K562 (cell line): ENCODE results near the gene TTC33. TPM values are rescaled to one million over a fixed set of nuclear protein-coding genes. Genes with fewer than 3 reads are reported as not detected.

Source experiments
- ATAC-seq: fragments of 200-7000 bp; cut with Tn5 transposase; 3 replicates; pipeline ENCODE4 v1.9.1; 2020; ENCODE audit warnings: moderate library complexity
- BruUV-seq: library from RNA; stranded (reverse); fragments of 400-500 nt; replicated peaks from 2 replicates; lab custom pipeline; 2021; lab: Mats Ljungman, UMichigan
- CTCF ChIA-PET: fragments of 300-600 bp; formaldehyde crosslinking; extraction: SDS; loops from one replicate; lab custom pipeline; 2021; ENCODE audit warnings: low intra/inter-chr PET ratio; lab: Yijun Ruan, JAX
- POLR2A ChIA-PET: fragments of 300-600, 350-650 bp; sonication (Branson Sonifier 250); formaldehyde crosslinking; extraction: SDS; loops from one replicate; lab custom pipeline; 2021; ENCODE audit warnings: antibody characterized with exemption, inconsistent platforms; lab: Yijun Ruan, JAX
- DNase-seq, 4 experiments: peaks; one replicate each; pipeline versions ENCODE4 v3.0.0 to v3.0.0-alpha.2; 2011 to 2018; ENCODE audit warnings: low spot score in 3 of 4, mixed read lengths in 3 of 4; ENCODE audit errors: extremely low read depth in 1 of 4
- FAIRE-seq: peaks from 2 replicates; lab custom pipeline; 2011; peaks lifted over from hg19 to GRCh38; lab: Jason Lieb, UNC
- H2AFZ ChIP-seq: 2 replicates; pipeline ENCODE4 v1.6.0; 2011; ENCODE audit warnings: low read depth, low read length, control low read depth, inconsistent platforms
- H3K27ac ChIP-seq: fragments of 200-600 bp; 3 replicates; pipeline ENCODE4 v1.8.0; 2011; ENCODE audit warnings: low read depth, mild to moderate bottlenecking, control low read depth, inconsistent platforms, low read length, moderate library complexity, mixed read lengths; ENCODE audit errors: extremely low read depth
- H3K27me3 ChIP-seq, 2 experiments: fragments of 300-600 bp in 1 of 2; 2 replicates in 1 of 2; 3 replicates in 1 of 2; pipeline versions ENCODE4 v1.6.0 to v1.8.0; 2011; ENCODE audit warnings: inconsistent platforms in 2 of 2, low read length in 2 of 2, mild to moderate bottlenecking in 1 of 2, mixed read lengths in 1 of 2, moderate library complexity in 1 of 2; ENCODE audit not compliant: control insufficient read depth in 2 of 2, insufficient read depth in 2 of 2
- H3K36me3 ChIP-seq: fragments of 300-600 bp; 3 replicates; pipeline ENCODE4 v1.8.0; 2011; ENCODE audit warnings: mild to moderate bottlenecking, low read length, inconsistent platforms; ENCODE audit not compliant: control insufficient read depth, insufficient read depth
- H3K4me1 ChIP-seq, 2 experiments: fragments of 200-600 bp in 1 of 2; replicated peaks in 1 of 2; 2 replicates in 1 of 2; 3 replicates in 1 of 2; pipeline versions ENCODE4 v1.5.1 to v1.8.0; 2011; ENCODE audit warnings: inconsistent platforms in 2 of 2, low read length in 2 of 2, mild to moderate bottlenecking in 1 of 2, mixed read lengths in 1 of 2, moderate library complexity in 1 of 2; ENCODE audit not compliant: control insufficient read depth in 2 of 2, insufficient read depth in 2 of 2
- H3K4me2 ChIP-seq: 2 replicates; pipeline ENCODE4 v1.6.1; 2011; ENCODE audit warnings: low read length, control low read depth, inconsistent platforms, mixed read lengths; ENCODE audit not compliant: insufficient read depth
- H3K4me3 ChIP-seq: fragments of 200-600 bp; sonication (generic), shearing (Covaris generic); 2 replicates; pipeline ENCODE4 v1.5.1; 2016; ENCODE audit warnings: control low read depth, inconsistent platforms
- H3K79me2 ChIP-seq: fragments of 200-600 bp; 3 replicates; pipeline ENCODE4 v1.8.0; 2011; ENCODE audit warnings: low read length, inconsistent platforms; ENCODE audit not compliant: control insufficient read depth, insufficient read depth
- H3K9ac ChIP-seq, 2 experiments: 2 replicates each; pipeline versions ENCODE4 v1.6.0 to v1.6.1; 2011; ENCODE audit warnings: low read depth in 2 of 2, low read length in 2 of 2, control low read depth in 1 of 2, inconsistent platforms in 1 of 2, mild to moderate bottlenecking in 1 of 2, mixed read lengths in 1 of 2; ENCODE audit not compliant: insufficient read depth in 1 of 2
- H3K9me1 ChIP-seq: one replicate; pipeline ENCODE4 v1.6.0; 2011; ENCODE audit warnings: inconsistent platforms, mild to moderate bottlenecking, low read length, moderate library complexity; ENCODE audit not compliant: control insufficient read depth, insufficient read depth
- H3K9me3 ChIP-seq: replicated peaks from 2 replicates; pipeline ENCODE4 v1.5.1; 2011; ENCODE audit warnings: low read depth, low read length, inconsistent platforms; ENCODE audit not compliant: control insufficient read depth, insufficient read depth
- H4K20me1 ChIP-seq: replicated peaks from 2 replicates; pipeline ENCODE4 v1.6.1; 2011; ENCODE audit warnings: low read length, inconsistent platforms, mixed read lengths; ENCODE audit not compliant: control insufficient read depth, insufficient read depth
- CXXC5 ChIP-seq: fragments of 250-450 bp; sonication (Bioruptor Pico); IDR thresholded peaks from 2 replicates; pipeline ENCODE4 v1.8.0; 2022; ENCODE audit warnings: inconsistent platforms, mild to moderate bottlenecking, moderate library complexity
- NFIC ChIP-seq: fragments of 450-650 bp; IDR thresholded peaks from 2 replicates; pipeline ENCODE4 v1.6.1; 2017; ENCODE audit warnings: mild to moderate bottlenecking, inconsistent platforms
- TFE3 ChIP-seq: fragments of 450-650 bp; formaldehyde crosslinking; IDR thresholded peaks from 2 replicates; pipeline ENCODE4 v1.4.0; 2020; ENCODE audit warnings: mild to moderate bottlenecking, mixed read lengths
- WGBS: fragments of 100-300 bp; shearing (Covaris generic); methylation state at CpG from one replicate; pipeline ENCODE4 v1.1.6; 2016; ENCODE audit warnings: low coverage, mixed read lengths; ENCODE audit not compliant: insufficient coverage; ENCODE audit errors: missing lambda C conversion rate; 5-methylcytosine and 5-hydroxymethylcytosine counted together
- in situ Hi-C: fragments of 300-500 bp; cut with MboI; formaldehyde crosslinking; loops from 4 replicates; pipeline ENCODE4 v1.15.0; 2018; ENCODE audit warnings: inconsistent platforms, mixed read lengths
- intact Hi-C: fragments of 100-400 bp; cut with micrococcal nuclease; formaldehyde crosslinking; loops from 2 replicates; pipeline ENCODE4 v1.14.2; 2022
- polyA plus RNA-seq, 8 experiments: library from polyadenylated mRNA; depleted of rRNA in 4 of 8; stranded (reverse) in 5 of 8; unstranded in 3 of 8; fragments of >200 nt; fragmentation: Nextera tagmentation in 2 of 8; fragmentation: Illumina TruSeq in 1 of 8; extraction: Ambion mirVana in 2 of 8; extraction: Trizol in 1 of 8; gene quantifications; 2 replicates each; pipeline versions ENCODE4 v1.2.1 to v1.2.3, GENCODE V29; 2011 to 2014; ENCODE audit warnings: inconsistent platforms in 1 of 8, missing spikeins in 1 of 8
- total RNA-seq, 7 experiments: library from RNA; depleted of rRNA in 6 of 7; stranded (reverse); fragments of >200 nt in 6 of 7; fragmentation: Illumina TruSeq in 2 of 7; extraction: Trizol in 2 of 7; gene quantifications; 2 replicates each; pipeline versions ENCODE4 v1.2.1 to v1.2.3, GENCODE V29; 2011 to 2021; ENCODE audit warnings: low replicate concordance in 1 of 7

TTC33 gene
- total and polyA plus RNA-seq, 9 of the 15 experiments (the other 6 are each of a cell fraction or from before 2014, with no cell fraction given), result 11.5 to 24.9 (median 21.1) TPM

GRCh38 chr5:40775846-40776657 is 20.3 kb upstream of the TTC33 start:
- Histone ChIP-seq H3K4me1 (no peaks in the 10 kb centered on the region), H2AFZ (no peak overlapping the region), H4K20me1 (no peaks in the 10 kb centered on the region), H3K27me3 (no peaks in the 10 kb centered on the region), H3K36me3 (peaks cover 61% of the 10 kb centered on the region), H3K4me2 (no peak overlapping the region), H3K9ac (no peak overlapping the region), H3K9me3 (no peaks in the 10 kb centered on the region), H3K79me2 (peaks cover 42% of the 10 kb centered on the region), H3K9me1 (no peaks in the 10 kb centered on the region), H3K4me3 (no peak overlapping the region), H3K27ac (no peak overlapping the region)
- peak; percentile 72 for TF ChIP-seq TFE3
- TF ChIP-seq NFIC, result peak; percentile 81
- TF ChIP-seq CXXC5, result no peak
- ChIA-PET CTCF (interaction anchor here (0.7 kb wide), 1 partner anchor 103 kb away, joined by 3 read pairs; no protein-coding TSS in a partner anchor), POLR2A (interaction anchor here (0.8 to 2.5 kb wide), 8 partner anchors 8 to 60 kb away, joined by 3 to 6 read pairs (median 3); partner anchors contain the start of genes PRKAA1 and RPL37)
- intact Hi-C loops, result no loop called here
- ATAC-seq (no peak), DNase-seq (no peak), FAIRE-seq (peak; percentile 57)
- TSS peak; percentile 10 for BruUV-seq
- WGBS, result 86% methylated on average over 6 of the region's 6 CpGs
- in situ Hi-C loops, result no loop called here
